Dedifferentiated amniotic fluid mesenchymal stem cell (primary cell): Measurements from ENCODE around the gene REP15.
"Not testable (repeated sequence)": the region's sequence is repeated elsewhere in the genome, so short reads cannot be mapped to it uniquely, and the experiment has no call there.

Source experiments
- DNase-seq: peaks from one replicate; pipeline ENCODE4 v3.0.0-alpha.2; 2016; ENCODE audit errors: extremely low spot score

The REP15 gene

DNA sequence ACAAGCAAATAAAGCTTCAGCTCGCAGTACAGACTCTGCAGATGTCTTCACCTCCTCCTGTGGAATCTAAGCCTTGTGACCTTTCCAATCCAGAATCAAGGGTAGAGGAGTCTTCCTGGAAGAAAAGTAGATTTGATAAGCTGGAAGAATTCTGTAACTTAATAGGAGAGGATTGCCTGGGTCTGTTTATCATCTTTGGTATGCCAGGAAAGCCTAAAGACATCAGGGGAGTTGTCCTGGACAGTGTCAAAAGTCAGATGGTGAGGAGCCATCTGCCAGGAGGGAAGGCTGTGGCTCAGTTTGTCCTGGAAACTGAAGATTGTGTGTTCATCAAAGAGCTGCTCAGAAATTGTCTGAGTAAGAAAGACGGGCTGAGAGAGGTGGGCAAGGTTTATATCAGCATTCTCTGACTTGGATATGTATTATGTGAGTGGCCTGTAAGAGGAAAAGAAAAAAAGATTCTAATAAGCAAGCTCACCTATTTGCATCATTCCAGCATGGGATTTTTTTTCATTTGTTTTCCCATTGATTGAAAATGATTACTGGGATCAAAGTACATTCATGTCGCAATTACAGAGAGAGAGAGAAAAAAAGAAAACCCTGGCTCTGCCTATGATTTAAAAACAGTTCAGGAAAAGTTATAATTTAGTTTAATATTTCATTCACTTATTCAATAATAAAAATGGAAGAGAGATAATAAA, 767 bp downstream of the REP15 start:
- no peak for DNase-seq

GRCh38 chr12:27703720-27704452, 7.6 kb downstream of the REP15 start:
- DNase-seq = peak; percentile 99

- no peak for DNase-seq
Measured at GRCh38 chr12:27705263-27705662, 9.0 kb downstream of the REP15 start.

DNA sequence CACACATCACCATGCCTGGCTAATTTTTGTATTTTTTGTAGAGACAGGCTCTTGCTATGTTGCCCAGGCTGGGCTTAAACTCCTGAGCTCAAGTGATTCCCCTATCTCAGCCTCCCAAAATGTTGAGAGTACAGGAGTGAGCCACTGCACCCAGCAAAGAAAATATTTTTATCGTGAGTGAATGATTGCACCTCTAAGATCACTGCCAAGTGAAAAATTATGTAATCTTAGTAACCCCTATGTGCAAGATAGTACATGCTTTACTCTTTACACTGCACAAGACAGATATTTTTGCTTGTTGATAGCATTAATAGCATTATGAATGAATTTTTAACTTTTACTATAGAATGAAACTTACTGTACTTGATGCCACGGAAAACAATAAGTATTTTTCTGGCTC, 11.0 kb downstream of the REP15 start:
- no peak for DNase-seq

- DNase-seq = no peak
Measured at GRCh38 chr12:27709212-27709931, 13.1 kb downstream of the REP15 start.

GRCh38 chr12:27709932-27710591, 13.8 kb downstream of the REP15 start:
- DNase-seq = peak; percentile 73

- peak; percentile 88 for DNase-seq
Measured at GRCh38 chr12:27710592-27711316, 14.5 kb downstream of the REP15 start, which contains the start of gene MRPS35. TSS of gene MRPS35 (plus strand) at chr12:27710832. CDS start at chr12:27710844, 12 bp downstream.

DNA sequence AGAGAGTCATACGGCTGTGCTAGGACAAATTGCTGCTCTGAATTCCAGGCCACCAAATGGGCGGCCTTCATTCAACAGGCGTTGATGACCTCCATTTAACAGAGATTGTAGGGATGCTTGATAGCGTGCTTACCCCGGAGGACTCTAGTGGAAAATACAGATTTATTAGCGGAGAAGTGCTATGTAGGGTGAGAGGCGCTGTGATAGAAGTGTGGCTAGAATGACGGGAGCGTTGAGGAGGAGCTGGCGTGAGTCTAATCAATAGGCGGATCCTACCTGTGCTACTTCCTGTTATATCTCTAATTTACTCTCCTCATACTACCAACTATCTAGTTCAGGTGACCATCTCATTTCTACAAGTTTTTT, 15.1 kb downstream of the REP15 start:
- DNase-seq = no peak

DNA sequence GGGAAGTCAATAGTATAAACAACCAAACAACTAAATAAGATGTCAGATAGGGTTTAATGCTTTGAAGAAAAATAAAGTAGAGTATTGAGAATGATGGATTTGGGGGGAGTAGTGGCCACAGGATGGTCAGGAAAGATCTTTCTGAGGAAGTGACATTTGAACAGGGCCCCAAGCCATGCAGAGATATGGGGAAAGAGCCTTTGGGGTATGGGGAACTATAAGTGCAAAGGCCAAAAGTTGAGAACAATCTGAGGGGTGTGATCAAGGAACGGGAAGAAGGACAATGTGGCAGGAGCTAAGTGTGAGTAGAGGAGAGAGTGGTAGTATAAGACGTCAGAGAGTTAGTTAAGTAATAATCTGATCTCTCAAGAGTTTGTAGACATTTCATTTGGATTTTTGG, 15.7 kb downstream of the REP15 start:
- no peak for DNase-seq

GRCh38 chr12:27723212-27723611, 27.0 kb downstream of the REP15 start:
- no peak for DNase-seq

GRCh38 chr12:27730097-27730588, 33.9 kb downstream of the REP15 start:
- no peak for DNase-seq

DNA sequence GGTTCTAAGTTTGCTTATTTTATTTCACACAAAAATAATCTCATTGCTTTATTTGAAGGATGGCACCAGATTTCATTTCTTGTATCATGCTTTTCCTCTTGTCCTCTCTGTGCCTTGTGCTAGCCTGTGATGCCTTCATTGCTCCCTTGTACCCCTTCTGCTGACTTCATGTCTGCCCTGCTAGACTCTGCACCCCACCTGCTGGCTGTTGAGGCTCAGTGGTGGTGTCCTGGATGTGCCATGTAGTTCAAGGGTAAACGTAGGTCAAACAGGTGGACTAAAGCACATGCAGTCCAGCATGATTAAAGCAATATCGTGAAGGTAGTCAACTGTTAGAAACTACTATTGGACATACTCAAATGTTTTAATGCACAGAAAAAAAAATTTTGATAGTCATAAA, 36.0 kb downstream of the REP15 start:
- DNase-seq = no peak

GRCh38 chr12:27733052-27733656, 36.9 kb downstream of the REP15 start:
- no peak for DNase-seq

GRCh38 chr12:27733791-27734190, 37.5 kb downstream of the REP15 start:
- no peak for DNase-seq

DNA sequence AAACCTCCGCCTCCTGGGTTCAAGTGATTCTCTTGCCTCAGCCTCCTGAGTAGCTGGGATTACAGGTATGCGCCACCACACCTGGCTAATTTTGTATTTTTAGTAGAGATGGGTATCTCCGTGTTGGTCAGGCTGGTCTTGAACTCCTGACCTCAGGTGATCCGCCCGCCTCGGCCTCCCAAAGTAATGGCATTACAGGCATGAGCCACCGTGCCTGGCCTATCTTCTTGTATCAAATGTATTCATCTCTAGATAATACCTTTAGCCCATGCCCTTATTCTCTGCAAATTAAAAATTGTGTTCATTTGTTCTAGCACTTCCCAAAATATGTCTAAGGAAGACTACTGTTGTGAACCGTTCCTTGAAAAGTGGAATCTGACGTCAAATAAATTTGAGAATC, 38.1 kb downstream of the REP15 start:
- DNase-seq = not testable (repeated sequence)

DNA sequence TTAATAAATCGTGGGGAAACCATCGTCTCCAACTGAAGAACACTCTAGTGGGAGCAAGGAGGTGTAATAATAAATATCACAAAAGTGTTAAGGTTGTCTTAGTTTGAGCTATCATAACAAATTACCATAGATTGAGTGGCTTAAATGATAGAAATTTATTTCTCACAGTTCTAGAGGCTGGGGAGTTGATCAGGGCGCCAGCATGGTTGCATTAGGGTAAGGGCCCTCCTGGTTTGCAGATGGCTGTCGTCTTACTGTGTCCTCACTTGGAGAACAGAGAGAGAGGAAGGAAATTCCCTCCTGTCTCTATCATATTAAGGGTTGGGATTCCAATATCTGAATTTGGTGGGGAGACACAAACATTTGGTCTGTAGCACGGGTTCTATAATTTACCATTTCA, 47.4 kb downstream of the REP15 start:
- DNase-seq = no peak

GRCh38 chr12:27745734-27746133, 49.5 kb downstream of the REP15 start:
- DNase-seq = not testable (repeated sequence)
